Left lung (tissue), 10 donors: ENCODE results near the gene HSCB. TPM values are rescaled to one million over a fixed set of nuclear protein-coding genes. Genes with fewer than 3 reads are reported as not detected.
A peak's percentile ranks its signal among the peaks of the same experiment; 100 is the strongest.
"Not testable (repeated sequence)": the region's sequence is repeated elsewhere in the genome, so short reads cannot be mapped to it uniquely, and the experiment has no call there.

Experiments
- ATAC-seq: fragments of 200-7000 bp; cut with Tn5 transposase; one replicate; pipeline ENCODE4 v1.9.1; 2020; ENCODE audit warnings: moderate library complexity
- DNase-seq, 4 donors: peaks; one replicate each; pipeline ENCODE4 v3.0.0-alpha.2; 2013 to 2020
- H3K27ac ChIP-seq, 2 donors: fragments of 200-600 bp; sonication (generic) in 1 of 2; one replicate each; pipeline versions ENCODE4 v1.5.0 to v1.8.0; 2020 to 2021
- H3K27me3 ChIP-seq, 2 donors: fragments of 200-600 bp; sonication (generic) in 1 of 2; one replicate each; pipeline versions ENCODE4 v1.5.0 to v1.8.0; 2020 to 2021
- H3K36me3 ChIP-seq, 2 donors: fragments of 200-600 bp; sonication (generic) in 1 of 2; one replicate each; pipeline versions ENCODE4 v1.5.0 to v1.8.0; 2020 to 2021
- H3K4me1 ChIP-seq, 2 donors: fragments of 200-600 bp; one replicate each; pipeline ENCODE4 v1.8.0; 2021
- H3K4me3 ChIP-seq, 2 donors: fragments of 200-600 bp; sonication (generic) in 1 of 2; one replicate each; pipeline versions ENCODE4 v1.5.0 to v1.8.0; 2020 to 2021; ENCODE audit warnings: mild to moderate bottlenecking in 1 of 2
- H3K9me3 ChIP-seq, 2 donors: fragments of 200-600 bp; sonication (generic) in 1 of 2; one replicate each; pipeline versions ENCODE4 v1.5.0 to v1.8.0; 2020 to 2021
- CTCF ChIP-seq, 2 donors: fragments of 200-600 bp; sonication (generic) in 1 of 2; IDR thresholded peaks; one replicate each; pipeline versions ENCODE4 v1.5.0 to v1.8.0; 2021; ENCODE audit warnings: antibody characterized with exemption in 2 of 2
- intact Hi-C, 2 donors: fragments of 100-400 bp; cut with DNase I; formaldehyde crosslinking; loops; one replicate each; pipeline versions ENCODE4 v1.11.2 to v1.14.2; 2022
- polyA plus RNA-seq, 6 donors: library from polyadenylated mRNA; unstranded; fragments of 120-200 nt; gene quantifications; one replicate each; pipeline ENCODE4 v1.2.1, GENCODE V29; 2013; ENCODE audit not compliant: insufficient read length in 6 of 6
- total RNA-seq, 2 donors: library from RNA; stranded (reverse); fragmentation: NEBNext Ultra II Directional; extraction: Animal tissue kit (Norgen Biotek cat#: 25700); gene quantifications; one replicate each; pipeline ENCODE4 v1.2.1, GENCODE V29; 2021
- donor health status: DM: no; HTN: yes; CAD: no.
- donor health status: DM: no; HTN: no; CAD: no.

The HSCB gene
- total and polyA plus RNA-seq, 8 donors: 11.6 to 21.6 (median 20.5) TPM

GRCh38 chr22:28728621-28729313 is 13.1 kb upstream of the HSCB start:
- Histone ChIP-seq H3K27me3 (no peaks in the 10 kb centered on the region), H3K4me3 (no peak overlapping the region), H3K4me1 (no peaks in the 10 kb centered on the region), H3K9me3 (no peaks in the 10 kb centered on the region), H3K27ac (no peak overlapping the region), H3K36me3 (peaks cover 0 to 45% of the 10 kb centered on the region in 2 donors)
- ATAC-seq (no peak), DNase-seq (no peak)
- intact Hi-C loops: no loop called here
- no peak for TF ChIP-seq CTCF (IDR thresholded peaks at IDR 0.05)

- intact Hi-C loops: no loop called here
- Histone ChIP-seq H3K27ac (no peak overlapping the region), H3K36me3 (peaks cover 0 to 31% of the 10 kb centered on the region in 2 donors), H3K27me3 (no peaks in the 10 kb centered on the region), H3K4me3 (no peak overlapping the region), H3K4me1 (no peaks in the 10 kb centered on the region), H3K9me3 (no peaks in the 10 kb centered on the region)
- TF ChIP-seq CTCF (IDR thresholded peaks at IDR 0.05): no peak
- no peak for DNase-seq
- no peak for ATAC-seq
These were observed 11.7 kb upstream of the HSCB start for GRCh38 chr22:28730179-28730578.

GRCh38 chr22:28734393-28734792 is 7.4 kb upstream of the HSCB start:
- Histone ChIP-seq H3K4me3 (no peak overlapping the region), H3K36me3 (peaks cover 0 to 32% of the 10 kb centered on the region in 2 donors), H3K27ac (no peak overlapping the region), H3K9me3 (no peaks in the 10 kb centered on the region), H3K27me3 (no peaks in the 10 kb centered on the region), H3K4me1 (no peaks in the 10 kb centered on the region)
- TF ChIP-seq CTCF (IDR thresholded peaks at IDR 0.05): no peak
- DNase-seq (no peak), ATAC-seq (peak; percentile 82)
- intact Hi-C loops: no loop called here

GRCh38 chr22:28736301-28737155 is 5.3 kb upstream of the HSCB start:
- TF ChIP-seq CTCF (IDR thresholded peaks at IDR 0.05): no peak
- no peak for ATAC-seq
- no peaks in the 10 kb centered on the region for H3K27me3 ChIP-seq
- intact Hi-C loops: no loop called here
- peaks cover 0 to 27% of the 10 kb centered on the region in 2 donors for H3K36me3 ChIP-seq
- no peak overlapping the region for H3K4me3 ChIP-seq
- DNase-seq: no peak
- no peak overlapping the region for H3K27ac ChIP-seq
- no peaks in the 10 kb centered on the region for H3K9me3 ChIP-seq
- H3K4me1 ChIP-seq: peaks cover 6 to 9% of the 10 kb centered on the region in 2 donors

- Histone ChIP-seq H3K27me3 (no peaks in the 10 kb centered on the region), H3K36me3 (peaks cover 0 to 16% of the 10 kb centered on the region in 2 donors), H3K27ac (no peak overlapping the region), H3K4me3 (no peak overlapping the region), H3K4me1 (peaks cover 6 to 10% of the 10 kb centered on the region in 2 donors), H3K9me3 (no peaks in the 10 kb centered on the region)
- no peak for DNase-seq
- TF ChIP-seq CTCF (IDR thresholded peaks at IDR 0.05): no peak
- no peak for ATAC-seq
- intact Hi-C loops: no loop called here
These were observed 4.1 kb upstream of the HSCB start for GRCh38 chr22:28737701-28738100.

GRCh38 chr22:28738876-28739275 is 3.0 kb upstream of the HSCB start:
- H3K4me3 ChIP-seq, H3K27ac ChIP-seq, H3K36me3 ChIP-seq, DNase-seq, H3K9me3 ChIP-seq, H3K27me3 ChIP-seq, ATAC-seq, intact Hi-C loops: not testable (repeated sequence)
- peaks cover 14 to 22% of the 10 kb centered on the region in 2 donors for H3K4me1 ChIP-seq
